SK-MEL-5 (cell line): ENCODE results near the gene TRPM8. TPM values are rescaled to one million over a fixed set of nuclear protein-coding genes. Genes with fewer than 3 reads are reported as not detected.

Source experiments
- DNase-seq: peaks from one replicate; pipeline ENCODE4 v3.0.0-alpha.2; 2016; ENCODE audit warnings: low read depth, low spot score
- in situ Hi-C: cut with HindIII; loops from 2 replicates; pipeline ENCODE4 v1.10.0; 2016; ENCODE audit warnings: low sequenced_read_pairs, high pct_unique_total_duplicates, low pct_unique_long_range_greater_than_20kb
- total RNA-seq: library from RNA; depleted of rRNA; stranded (reverse); fragments of >200 nt; shearing (Covaris generic); gene quantifications from 2 replicates; pipeline ENCODE4 v1.2.3, GENCODE V29; 2014

The TRPM8 gene
- total RNA-seq, 1 experiment from 2014 or later, result 28.7 TPM

DNA sequence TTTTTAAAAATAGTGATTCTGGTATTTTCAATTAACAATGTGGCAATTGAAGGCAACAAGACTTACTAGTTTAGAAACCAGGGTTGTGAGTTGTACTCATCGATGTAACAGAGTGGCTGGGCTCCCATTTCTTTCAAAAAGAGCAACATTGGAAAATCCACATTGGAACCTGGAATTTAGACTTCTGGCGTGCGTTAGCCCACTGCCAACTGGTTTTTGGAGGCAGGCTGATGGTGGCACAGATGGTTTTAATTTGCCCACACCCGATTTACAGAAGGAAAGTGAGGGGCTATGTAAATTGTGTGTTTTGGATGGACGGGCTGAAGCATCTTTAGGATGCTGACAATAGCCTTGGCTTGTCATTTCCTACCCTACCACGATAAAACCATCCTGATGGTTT is 66.3 kb downstream of the TRPM8 start:
- DNase-seq, result no peak
- in situ Hi-C loops, result no loop called here

- in situ Hi-C loops, result no loop called here
- no peak for DNase-seq
These were observed 71.4 kb downstream of the TRPM8 start for GRCh38 chr2:233988581-233988980.

DNA sequence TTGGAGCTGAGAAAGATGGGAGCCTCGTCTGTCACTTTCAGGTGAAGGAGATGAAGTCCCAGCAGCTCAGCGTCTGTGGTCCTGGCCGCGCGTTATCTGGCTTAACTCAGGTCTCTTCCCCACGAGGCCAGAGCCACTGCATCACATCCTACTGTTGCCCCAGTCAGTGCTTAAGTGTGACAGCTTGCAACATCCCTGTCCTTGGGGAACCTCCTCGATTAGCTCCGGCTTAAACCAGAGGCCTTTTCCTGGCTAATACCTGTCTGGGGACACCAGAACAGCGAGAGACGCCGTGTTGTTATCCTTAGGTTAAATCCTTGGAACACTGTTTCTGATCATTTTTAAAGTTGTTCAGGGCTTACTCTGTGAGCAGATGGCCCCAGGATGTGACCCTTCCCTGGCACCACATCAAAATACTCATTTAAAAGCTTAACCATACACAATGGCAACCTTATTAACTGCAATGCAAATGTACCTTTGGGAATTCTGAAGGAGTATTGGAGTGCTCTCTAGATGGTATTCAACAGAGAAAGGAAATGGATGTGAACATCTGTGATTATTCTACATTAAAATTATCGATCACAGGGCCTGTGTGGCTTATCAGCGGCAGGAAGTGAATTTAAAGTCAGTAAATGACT is 72.2 kb downstream of the TRPM8 start:
- DNase-seq, result no peak
- in situ Hi-C loops, result no loop called here

GRCh38 chr2:233990261-233990798 is 73.2 kb downstream of the TRPM8 start:
- in situ Hi-C loops, result no loop called here
- DNase-seq, result no peak

DNA sequence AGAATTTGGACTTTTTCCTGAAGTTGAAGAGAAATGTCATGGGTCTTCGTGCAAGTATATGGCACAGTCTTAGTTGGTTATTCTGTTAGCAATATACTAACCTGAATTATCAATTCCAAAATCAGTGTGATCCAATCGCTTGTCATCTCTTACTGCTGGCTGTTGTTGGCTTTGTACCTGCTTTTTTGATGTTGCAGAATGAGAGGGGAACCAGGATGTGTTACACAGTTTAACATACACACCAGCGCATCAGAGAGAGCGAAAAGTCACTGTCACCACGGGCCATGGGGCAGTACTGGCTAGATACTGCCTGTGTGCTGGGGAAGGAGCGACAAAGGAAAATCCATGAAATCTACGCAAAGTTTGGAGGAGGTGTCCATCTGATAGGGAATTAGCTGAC is 74.0 kb downstream of the TRPM8 start:
- in situ Hi-C loops, result no loop called here

GRCh38 chr2:233992513-233993217 is 75.5 kb downstream of the TRPM8 start:
- in situ Hi-C loops, result no loop called here
- DNase-seq, result no peak

More for the DNA sequence above, 74.0 kb downstream of the TRPM8 start:
- no peak for DNase-seq

GRCh38 chr2:233993461-233993860 is 76.3 kb downstream of the TRPM8 start:
- in situ Hi-C loops, result no loop called here
- DNase-seq, result no peak

- DNase-seq, result no peak
- in situ Hi-C loops, result no loop called here
These were observed 77.0 kb downstream of the TRPM8 start for GRCh38 chr2:233994151-233994550.

- in situ Hi-C loops, result no loop called here
- no peak for DNase-seq
These were observed 78.8 kb downstream of the TRPM8 start for GRCh38 chr2:233996000-233996399.

DNA sequence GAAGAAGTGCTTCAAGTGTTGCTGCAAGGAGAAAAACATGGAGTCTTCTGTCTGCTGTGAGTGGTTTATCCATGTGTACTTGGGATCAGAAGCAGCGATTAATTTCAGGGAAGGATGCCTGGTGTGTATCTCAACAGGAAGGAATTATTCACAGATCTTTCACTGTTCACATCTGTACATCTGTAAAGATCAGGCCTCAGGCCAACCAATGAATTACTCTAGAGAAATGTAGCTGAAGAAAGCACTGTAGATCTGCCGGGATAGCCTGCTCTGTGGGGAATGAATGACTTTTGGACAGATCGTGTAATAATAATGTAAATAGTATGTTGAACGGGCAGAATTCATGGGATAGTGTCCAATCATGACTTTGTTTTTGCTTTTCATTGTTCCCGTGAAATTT is 79.3 kb downstream of the TRPM8 start:
- DNase-seq, result no peak
- in situ Hi-C loops, result no loop called here

GRCh38 chr2:233997707-233998106 is 80.5 kb downstream of the TRPM8 start:
- DNase-seq, result no peak
- in situ Hi-C loops, result no loop called here

- in situ Hi-C loops, result no loop called here
- no peak for DNase-seq
These were observed 82.0 kb downstream of the TRPM8 start for GRCh38 chr2:233999182-233999581.

GRCh38 chr2:234001380-234002160 is 84.4 kb downstream of the TRPM8 start:
- in situ Hi-C loops, result no loop called here
- no peak for DNase-seq

DNA sequence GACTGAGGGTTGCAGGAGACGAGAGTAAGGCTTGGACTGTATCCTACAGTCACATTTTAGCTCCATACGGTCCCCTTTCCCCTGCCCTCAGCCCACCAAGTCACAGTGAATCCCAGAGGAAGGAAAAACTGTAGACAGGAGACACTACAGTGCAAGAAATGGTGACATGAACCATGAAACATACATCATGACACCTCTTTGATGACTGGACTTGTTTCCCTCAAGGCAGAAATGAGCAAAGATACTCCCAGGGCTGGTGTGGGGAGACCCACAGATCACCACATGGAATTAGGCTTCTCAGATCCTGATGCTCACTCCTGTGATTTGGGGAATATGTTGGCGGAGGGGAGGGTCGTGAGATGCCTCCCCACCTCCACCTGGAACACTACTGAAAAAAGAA is 85.1 kb downstream of the TRPM8 start:
- in situ Hi-C loops, result no loop called here
- DNase-seq, result no peak

DNA sequence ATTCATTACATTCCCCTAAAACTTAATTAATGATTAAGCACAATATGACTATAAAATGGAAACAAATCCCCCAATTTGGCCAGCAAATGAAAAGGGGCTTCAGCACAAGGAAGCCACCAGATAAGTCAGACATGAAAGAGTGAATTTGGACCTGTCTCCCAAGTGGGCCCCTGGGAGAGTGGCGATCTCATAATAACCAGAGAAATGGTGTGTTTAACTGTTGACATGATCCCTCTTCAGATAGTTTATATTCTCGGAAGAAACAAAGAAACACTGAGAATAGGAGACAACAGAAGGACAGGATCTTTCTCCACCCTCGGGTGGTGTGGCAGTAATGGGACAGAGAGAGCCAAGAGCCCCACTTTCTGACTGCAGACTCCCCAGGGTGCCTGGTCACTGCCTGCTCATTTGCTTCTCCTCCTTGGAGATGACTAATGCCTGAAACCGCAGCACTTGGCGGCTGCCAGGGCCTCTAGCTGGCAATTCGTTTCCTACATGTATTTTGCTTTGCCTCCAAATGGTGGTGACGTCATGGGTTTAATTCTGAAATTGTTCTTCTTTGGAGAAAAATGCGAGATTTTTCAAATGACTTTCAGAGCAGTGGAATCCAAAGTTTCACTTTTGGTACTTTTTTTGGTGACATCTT is 86.9 kb downstream of the TRPM8 start:
- DNase-seq, result peak; percentile 79
- in situ Hi-C loops, result no loop called here

DNA sequence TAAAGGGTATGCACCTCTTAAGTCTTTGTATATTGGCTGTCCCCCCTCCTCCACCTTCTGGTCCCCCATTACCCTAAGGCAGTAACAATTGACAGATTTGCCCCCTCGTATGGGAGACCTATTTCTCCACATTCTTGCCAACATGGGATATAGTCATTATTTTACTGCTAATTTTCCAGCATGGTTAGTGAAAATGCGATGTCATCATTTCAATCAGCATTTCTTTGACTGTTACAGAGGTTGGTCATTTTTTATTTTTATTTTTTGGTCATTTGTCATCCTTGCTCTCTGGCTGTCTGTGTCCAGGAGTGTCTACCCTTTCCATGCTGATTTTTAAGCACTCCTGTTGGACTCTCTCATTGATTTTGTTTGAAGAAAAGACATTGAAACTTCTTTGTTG is 88.0 kb downstream of the TRPM8 start:
- in situ Hi-C loops, result no loop called here
- DNase-seq, result no peak

DNA sequence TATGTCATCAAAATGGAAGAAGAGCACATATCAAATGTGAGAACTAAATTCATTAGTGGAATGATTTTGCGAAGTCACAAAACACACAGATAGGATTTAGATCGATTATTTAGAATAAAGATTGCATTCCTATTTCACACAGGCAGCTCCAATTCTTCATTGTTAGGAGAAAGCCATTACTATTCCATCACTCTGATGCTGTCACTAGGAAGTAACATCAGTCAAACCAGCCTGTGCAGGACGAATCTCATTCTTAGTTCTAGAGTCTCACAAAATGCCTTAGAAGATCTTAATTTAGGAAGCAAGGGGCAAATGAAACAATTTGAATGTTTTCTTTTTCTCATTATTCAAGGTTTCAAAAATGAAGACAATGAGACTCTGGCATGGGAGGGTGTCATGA is 89.3 kb downstream of the TRPM8 start:
- in situ Hi-C loops, result no loop called here
- DNase-seq, result no peak

DNA sequence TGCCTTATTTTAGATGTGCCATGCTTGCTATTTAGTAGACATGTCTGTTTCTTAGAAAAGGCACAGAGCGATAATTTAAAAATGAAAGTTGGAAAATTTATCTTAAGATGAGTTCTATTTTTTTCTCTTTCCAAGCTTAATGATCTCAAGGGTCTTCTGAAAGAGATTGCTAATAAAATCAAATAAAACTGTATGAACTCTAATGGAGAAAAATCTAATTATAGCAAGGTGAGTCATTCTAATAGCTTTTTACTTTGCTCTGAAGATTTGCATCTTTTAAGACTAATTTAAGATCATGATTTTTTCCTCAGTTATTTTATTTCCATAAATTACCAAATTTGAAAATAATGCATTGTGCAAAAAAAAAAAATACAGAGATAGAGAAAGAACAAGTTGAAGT is 97.3 kb downstream of the TRPM8 start:
- in situ Hi-C loops, result no loop called here
- DNase-seq, result no peak
